ENCODE data around the gene MRPL40.
"Not testable (repeated sequence)": the region's sequence is repeated elsewhere in the genome, so short reads cannot be mapped to it uniquely, and the experiment has no call there.

The MRPL40 gene

GRCh38 chr22:19407649-19408606, 24.4 kb upstream of the MRPL40 start:
- DNase-seq: no peak

DNA sequence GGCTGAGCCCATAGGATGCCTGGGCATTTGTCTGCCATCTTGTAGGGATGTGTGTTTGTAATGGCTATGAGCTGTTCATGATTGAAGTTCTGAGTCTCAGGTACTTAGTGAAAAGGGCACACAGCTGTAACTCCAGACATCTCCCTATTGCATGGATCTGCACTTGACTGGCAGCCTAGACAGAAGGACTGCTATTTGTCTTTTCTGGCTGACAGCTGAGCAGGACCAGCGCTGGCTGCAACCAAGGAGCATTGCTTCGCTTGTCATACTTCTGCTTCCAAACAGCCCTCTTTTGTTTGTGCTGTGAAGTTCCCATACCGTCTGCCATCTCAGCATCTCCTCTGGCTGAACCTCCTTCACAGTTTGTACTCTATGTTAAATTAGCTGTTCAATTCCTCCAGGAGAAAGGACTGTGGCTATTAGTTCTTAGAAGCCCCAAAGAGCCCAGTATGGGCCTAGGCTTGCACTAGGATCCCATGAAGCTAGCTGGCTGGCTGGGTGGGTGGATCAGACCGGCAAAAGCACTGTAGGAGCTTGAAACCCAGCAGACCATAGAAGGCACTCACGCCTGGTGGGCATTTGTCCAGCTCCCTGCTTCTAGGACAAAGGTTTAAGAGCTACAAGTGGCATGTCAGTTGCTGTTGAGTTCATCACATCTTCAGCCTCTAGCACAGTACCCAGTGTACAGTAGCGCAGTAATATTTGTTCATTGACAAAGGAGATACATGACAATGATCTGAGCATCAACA, 21.2 kb upstream of the MRPL40 start:
- DNase-seq: no peak

DNA sequence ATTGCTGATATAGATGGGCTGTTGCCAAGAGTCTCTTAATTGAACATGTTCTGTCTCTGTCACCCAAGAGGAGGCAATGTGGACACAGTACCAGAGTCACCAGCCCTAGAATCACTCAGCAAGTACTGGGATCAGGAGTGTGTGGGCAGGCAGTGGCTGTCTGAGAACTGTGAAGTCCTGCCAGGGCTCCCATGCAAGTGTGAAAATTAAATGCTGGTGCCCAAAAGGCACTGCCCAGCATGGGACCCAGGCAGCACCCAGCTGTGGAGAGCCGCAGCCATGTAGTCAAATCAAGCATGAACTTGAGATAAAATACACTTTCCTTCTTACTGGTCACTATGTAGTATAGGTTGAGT, 20.7 kb upstream of the MRPL40 start:
- no peak for DNase-seq

- no peak for DNase-seq
These were observed 19.9 kb upstream of the MRPL40 start for GRCh38 chr22:19412478-19412877.

DNA sequence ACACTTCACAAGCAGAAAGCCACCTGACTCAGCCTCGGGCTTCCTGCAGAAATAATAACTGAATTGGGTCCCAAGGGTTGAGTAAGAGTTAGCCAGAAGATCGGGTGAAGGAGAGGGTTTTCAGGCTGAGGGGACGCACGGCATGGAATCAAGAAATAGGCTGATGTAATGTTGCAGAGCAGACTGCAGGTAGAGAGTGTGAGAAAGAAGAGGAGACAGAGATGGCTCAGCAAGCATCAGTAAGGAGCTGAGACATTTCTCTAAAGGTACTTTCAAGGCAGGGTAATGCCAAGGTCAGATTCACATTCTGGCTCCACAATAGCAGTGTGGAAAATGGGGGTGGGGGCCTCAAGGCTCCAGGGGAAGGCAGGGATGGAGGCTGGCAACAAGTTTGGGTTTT, 19.4 kb upstream of the MRPL40 start:
- no peak for DNase-seq

- DNase-seq: no peak
These were observed 13.3 kb upstream of the MRPL40 start for GRCh38 chr22:19419086-19419463.

- no peak for DNase-seq
These were observed 12.7 kb upstream of the MRPL40 start for GRCh38 chr22:19419464-19420178.

GRCh38 chr22:19420321-19420720, 12.0 kb upstream of the MRPL40 start:
- no peak for DNase-seq

DNA sequence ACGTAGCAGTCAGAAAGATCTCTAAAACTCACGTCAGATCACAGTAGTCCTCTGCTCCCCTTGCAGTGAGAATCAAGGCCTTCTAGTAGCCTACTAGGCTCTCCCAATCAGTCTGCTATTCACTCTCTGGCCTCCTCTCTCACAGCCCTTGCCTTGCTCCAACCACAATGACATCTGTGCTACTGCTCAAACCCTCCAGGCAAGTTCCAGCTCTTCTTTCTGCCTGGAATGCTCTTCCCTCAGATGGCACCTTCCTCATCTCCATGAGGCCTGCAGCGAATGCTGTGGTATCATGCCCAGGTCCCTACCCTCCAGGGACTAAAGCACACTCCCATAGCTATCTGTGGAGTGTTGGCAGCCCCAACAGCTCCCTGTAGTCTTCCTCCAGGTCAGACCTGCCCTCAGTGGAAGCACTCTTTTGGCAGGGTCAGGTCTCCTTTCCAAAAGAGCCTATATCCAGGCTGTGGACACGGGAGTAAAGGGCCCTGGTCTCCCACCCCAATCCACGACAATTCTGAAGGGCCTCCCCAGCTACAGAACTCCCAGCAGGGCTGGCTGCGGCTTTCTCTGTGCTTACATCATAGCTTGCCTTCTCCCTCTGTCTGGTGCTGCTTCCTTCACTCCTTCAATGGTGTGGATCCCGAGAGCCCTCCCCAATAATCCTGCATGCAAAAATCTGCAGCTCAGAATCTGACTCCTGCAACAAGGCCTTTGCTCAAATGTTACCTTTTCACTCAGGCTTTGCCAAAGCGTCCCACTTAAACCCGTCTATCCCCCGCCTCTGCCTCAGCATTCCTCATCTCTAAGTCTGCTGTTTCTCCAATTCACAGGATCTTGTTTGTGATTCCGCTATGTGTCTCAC, 9.7 kb upstream of the MRPL40 start:
- DNase-seq: no peak

DNA sequence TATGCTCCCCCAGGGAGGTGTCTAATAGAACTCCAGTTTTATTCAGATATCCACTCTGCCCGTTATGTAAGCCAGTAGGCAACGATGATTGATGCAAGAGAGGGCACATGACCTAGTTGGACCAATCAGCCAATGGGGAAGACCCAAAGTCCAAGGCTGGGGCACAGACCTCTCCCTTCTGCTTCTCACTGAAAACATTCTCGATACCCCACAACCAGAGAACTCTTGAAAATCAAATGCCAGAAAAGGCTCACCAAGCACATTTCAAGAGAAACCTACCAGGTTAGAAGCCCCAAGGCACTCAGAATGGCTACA, 8.2 kb upstream of the MRPL40 start:
- no peak for DNase-seq

- DNase-seq: peak in 1 of 2 experiments; percentile 23
These were observed 2.1 kb upstream of the MRPL40 start for GRCh38 chr22:19429950-19430889.

GRCh38 chr22:19430890-19431541, 1.3 kb upstream of the MRPL40 start:
- DNase-seq: peak in 1 of 2 experiments; percentile 16

GRCh38 chr22:19431649-19432132, 654 bp upstream of the MRPL40 start, which contains the start of gene HIRA:
HIRA (minus strand) TSS chr22:19431733; CDS start chr22:19431476, 257 bp downstream.
- peak; percentile 73 to 81 for DNase-seq

DNA sequence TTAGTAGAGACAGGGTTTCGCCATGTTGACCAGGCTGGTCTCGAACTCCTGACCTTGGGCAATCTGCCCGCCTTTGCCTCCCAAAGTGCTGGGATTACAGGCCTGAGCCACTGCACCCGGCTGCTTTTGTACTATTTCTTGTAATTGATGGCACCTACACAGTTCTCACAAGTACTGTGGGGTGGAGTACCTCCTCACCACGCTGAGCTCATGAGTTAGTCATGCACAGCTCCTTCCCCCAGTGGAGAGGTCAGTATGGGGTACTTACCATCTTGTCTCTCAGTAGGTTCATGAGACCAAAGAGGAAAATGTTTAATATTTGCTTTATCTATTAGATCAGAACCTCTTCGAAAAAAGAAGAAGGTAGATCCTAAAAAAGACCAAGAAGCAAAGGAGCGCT, 2.1 kb downstream of the MRPL40 start:
- DNase-seq: no peak

DNA sequence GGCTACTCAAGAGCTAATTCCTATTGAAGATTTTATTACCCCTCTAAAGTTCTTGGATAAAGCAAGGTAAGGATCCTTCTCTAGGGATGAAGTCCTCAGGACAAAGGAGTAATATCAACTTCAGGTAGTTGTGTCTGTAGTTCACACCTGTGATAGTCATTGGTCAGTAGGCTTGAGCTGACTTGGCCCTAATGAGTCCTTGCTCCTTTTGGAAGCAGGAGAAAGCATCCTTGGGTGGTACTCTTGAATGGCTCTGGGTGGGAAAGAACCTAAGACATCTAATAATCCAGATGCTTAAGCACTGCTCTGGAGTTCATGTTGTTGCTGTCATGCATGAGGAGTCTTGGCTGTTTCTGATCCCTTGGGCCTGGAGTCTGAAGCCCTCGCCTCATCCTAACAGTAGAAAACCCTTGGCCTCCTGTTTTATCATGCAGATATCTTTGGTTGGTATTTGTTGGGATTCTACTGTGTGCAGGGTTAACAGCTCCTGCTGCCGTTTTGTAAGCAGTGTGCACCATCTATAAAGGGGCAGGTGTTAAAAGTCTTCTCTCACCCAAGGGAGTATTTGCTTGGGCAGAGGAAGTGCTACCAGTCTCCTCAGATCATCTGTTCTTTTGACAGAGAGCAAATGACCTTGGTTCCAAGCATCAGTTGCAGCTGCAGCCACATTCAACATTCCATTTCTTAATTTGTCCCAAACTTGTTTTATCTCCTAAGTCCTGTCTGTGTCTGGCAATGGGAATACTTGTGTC, 2.7 kb downstream of the MRPL40 start:
- no peak for DNase-seq

- not testable (repeated sequence) for DNase-seq
These were observed 4.3 kb downstream of the MRPL40 start for GRCh38 chr22:19436444-19437161.

DNA sequence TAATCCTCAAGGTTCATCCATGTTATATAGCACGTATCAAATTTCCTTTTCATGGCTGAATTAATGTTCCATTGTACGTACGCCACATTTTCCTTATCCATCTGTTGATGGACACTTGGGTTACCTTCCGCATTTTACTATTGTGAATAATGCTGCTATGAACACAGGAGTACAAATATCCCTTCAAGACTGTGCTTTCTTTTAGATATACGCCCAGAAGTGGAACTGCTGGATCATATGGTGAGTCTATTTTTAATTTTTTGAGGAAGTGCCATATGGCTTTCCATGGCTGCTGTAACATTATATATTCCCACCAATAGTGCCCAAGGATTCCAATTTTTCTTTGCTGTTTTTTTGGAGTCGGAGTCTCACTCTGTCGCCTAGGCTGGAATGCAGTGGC, 6.0 kb downstream of the MRPL40 start:
- no peak for DNase-seq

DNA sequence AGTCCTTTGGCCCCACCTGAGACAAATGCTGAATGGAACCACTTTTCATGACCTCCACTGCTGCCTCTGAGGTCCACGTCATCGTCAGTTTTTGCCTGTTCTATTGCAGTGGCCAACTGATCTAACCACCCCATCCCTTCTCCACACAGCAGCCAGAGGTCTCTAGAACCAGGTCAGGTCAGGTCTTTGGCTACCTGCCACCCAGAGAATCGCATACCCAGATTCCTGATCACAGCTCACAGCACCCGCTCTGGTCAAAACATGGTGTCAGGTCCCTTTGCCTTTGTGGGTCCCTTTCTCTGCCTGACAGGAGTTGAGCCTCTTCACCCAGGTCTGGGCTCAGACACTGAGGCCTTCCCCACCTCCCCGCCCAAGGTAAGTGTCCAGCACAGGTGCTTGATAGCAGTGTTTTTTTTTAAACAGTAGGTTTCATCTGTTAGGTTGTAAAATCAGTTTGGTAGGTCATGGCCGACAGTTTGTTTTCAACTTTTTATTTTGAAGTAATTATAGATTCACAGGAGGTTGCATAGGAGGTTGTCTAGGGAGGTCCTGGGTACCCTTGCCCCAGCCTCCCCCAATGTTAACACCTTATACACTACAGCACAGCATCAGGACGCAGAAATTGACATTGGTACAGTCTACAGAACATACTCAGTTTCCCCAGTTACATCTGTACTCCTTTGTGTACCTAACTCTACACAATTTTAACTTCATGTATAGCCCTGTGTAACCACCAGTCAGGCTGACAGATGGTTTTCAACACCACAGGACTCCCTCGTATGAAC, 8.3 kb downstream of the MRPL40 start:
- DNase-seq: no peak
